WTC11 (cell line): ENCODE results near the gene FKBP1A. TPM values are rescaled to one million over a fixed set of nuclear protein-coding genes. Genes with fewer than 3 reads are reported as not detected.

Experiments used
- ATAC-seq: fragments of 200-7000 bp; cut with Tn5 transposase; 2 replicates; pipeline ENCODE4 v1.10.0; 2021; ENCODE audit warnings: mild to moderate bottlenecking, moderate library complexity
- CTCF ChIA-PET: fragments of 300-600 bp; sonication (Branson Sonifier 250); formaldehyde crosslinking; loops from one replicate; lab custom pipeline; 2021; ENCODE audit warnings: antibody characterized with exemption; lab: Charles Lee
- POLR2A ChIA-PET: fragments of 350-600 bp; sonication (Branson Sonifier 250); formaldehyde crosslinking; loops from one replicate; lab custom pipeline; 2021; ENCODE audit warnings: antibody characterized with exemption; lab: Charles Lee
- DNase-seq: peaks from one replicate; pipeline ENCODE4 v3.0.0; 2021; ENCODE audit warnings: low spot score
- H3K27ac Mint-ChIP-seq: 2 replicates; pipeline ENCODE4 v1.8.0; 2021; ENCODE audit warnings: mixed read lengths
- H3K27me3 Mint-ChIP-seq: 2 replicates; pipeline ENCODE4 v1.8.0; 2021; ENCODE audit warnings: low read depth, mild to moderate bottlenecking, moderate library complexity, mixed read lengths
- H3K36me3 Mint-ChIP-seq: 2 replicates; pipeline ENCODE4 v1.8.0; 2021; ENCODE audit warnings: mixed read lengths
- H3K4me1 Mint-ChIP-seq: 2 replicates; pipeline ENCODE4 v1.8.0; 2022; ENCODE audit warnings: mixed read lengths
- H3K4me3 Mint-ChIP-seq: 2 replicates; pipeline ENCODE4 v1.8.0; 2021; ENCODE audit warnings: mild to moderate bottlenecking, moderate library complexity, mixed read lengths
- H3K9me3 Mint-ChIP-seq: 2 replicates; pipeline ENCODE4 v1.8.0; 2021; ENCODE audit warnings: mixed read lengths
- ATF1 ChIP-seq: sonication (generic); formaldehyde crosslinking; IDR thresholded peaks from 2 replicates; pipeline ENCODE4 v1.8.1; 2023; ENCODE audit warnings: mild to moderate bottlenecking, moderate library complexity, missing genetic modification reagents
- CDX4 ChIP-seq: fragments of 250-450 bp; sonication (Bioruptor Pico); IDR thresholded peaks from 2 replicates; pipeline ENCODE4 v1.9.0; 2021; ENCODE audit warnings: moderate library complexity, mild to moderate bottlenecking, inconsistent platforms, borderline replicate concordance
- EMX1 ChIP-seq: fragments of 250-450 bp; sonication (Bioruptor Pico); IDR thresholded peaks from 2 replicates; pipeline ENCODE4 v1.8.0; 2021; ENCODE audit warnings: mild to moderate bottlenecking
- FOXK1 ChIP-seq: sonication (generic); formaldehyde crosslinking; IDR thresholded peaks from 2 replicates; pipeline ENCODE4 v1.8.0; 2022; ENCODE audit warnings: mild to moderate bottlenecking, moderate library complexity, missing genetic modification reagents
- HMGXB4 ChIP-seq: sonication (generic); formaldehyde crosslinking; IDR thresholded peaks from 2 replicates; pipeline ENCODE4 v1.8.1; 2023; ENCODE audit warnings: mild to moderate bottlenecking, moderate library complexity, missing genetic modification reagents
- OVOL2 ChIP-seq: fragments of 250-450 bp; sonication (Bioruptor Pico); IDR thresholded peaks from 2 replicates; pipeline ENCODE4 v1.9.0; 2021; ENCODE audit warnings: mild to moderate bottlenecking, borderline replicate concordance
- SP1 ChIP-seq: sonication (generic); formaldehyde crosslinking; conservative IDR thresholded peaks from 2 replicates; pipeline ENCODE4 v1.8.1; 2022; ENCODE audit warnings: missing genetic modification reagents
- ZNF138 ChIP-seq: sonication (generic); formaldehyde crosslinking; conservative IDR thresholded peaks from 2 replicates; pipeline ENCODE4 v1.8.1; 2022; ENCODE audit warnings: mild to moderate bottlenecking, moderate library complexity, missing genetic modification reagents
- ZNF219 ChIP-seq: sonication (generic); formaldehyde crosslinking; IDR thresholded peaks from 2 replicates; pipeline ENCODE4 v1.8.0; 2023; ENCODE audit warnings: missing genetic modification reagents, mild to moderate bottlenecking, borderline replicate concordance
- ZNF232 ChIP-seq: sonication (generic); formaldehyde crosslinking; IDR thresholded peaks from 2 replicates; pipeline ENCODE4 v1.8.0; 2022; ENCODE audit warnings: mild to moderate bottlenecking, missing genetic modification reagents
- ZNF416 ChIP-seq: fragments of 250-450 bp; sonication (Bioruptor Pico); IDR thresholded peaks from 2 replicates; pipeline ENCODE4 v1.9.0; 2021; ENCODE audit warnings: mild to moderate bottlenecking, inconsistent platforms
- ZNF425 ChIP-seq: fragments of 250-450 bp; sonication (Bioruptor Pico); conservative IDR thresholded peaks from 2 replicates; pipeline ENCODE4 v1.9.0; 2021; ENCODE audit warnings: mild to moderate bottlenecking
- ZNF671 ChIP-seq: fragments of 250-450 bp; sonication (Bioruptor Pico); IDR thresholded peaks from 2 replicates; pipeline ENCODE4 v1.8.0; 2021; ENCODE audit warnings: mild to moderate bottlenecking
- total RNA-seq: library from RNA; stranded (reverse); gene quantifications from 3 replicates; pipeline ENCODE4 v1.2.3, GENCODE V29; 2021
- TF ChIP-seq, protein P1 (sequence below): sonication (generic); formaldehyde crosslinking; IDR thresholded peaks from 2 replicates; pipeline ENCODE4 v1.8.1; 2022; ENCODE audit warnings: mild to moderate bottlenecking, moderate library complexity, missing genetic modification reagents
- TF ChIP-seq, protein P2 (sequence below): sonication (generic); formaldehyde crosslinking; IDR thresholded peaks from 2 replicates; pipeline ENCODE4 v1.8.1; 2022; ENCODE audit warnings: low read depth, missing genetic modification reagents, borderline replicate concordance
- TF ChIP-seq, protein P3 (sequence below): sonication (generic); formaldehyde crosslinking; IDR thresholded peaks from 2 replicates; pipeline ENCODE4 v1.8.1; 2023; ENCODE audit warnings: mild to moderate bottlenecking, missing genetic modification reagents, borderline replicate concordance
- TF ChIP-seq, protein P4 (sequence below): sonication (generic); formaldehyde crosslinking; IDR thresholded peaks from 2 replicates; pipeline ENCODE4 v1.8.1; 2022; ENCODE audit warnings: low read depth, mild to moderate bottlenecking, moderate library complexity, missing genetic modification reagents, borderline replicate concordance

FKBP1A gene
- total RNA-seq, 1 experiment from 2014 or later: 218 TPM

DNA sequence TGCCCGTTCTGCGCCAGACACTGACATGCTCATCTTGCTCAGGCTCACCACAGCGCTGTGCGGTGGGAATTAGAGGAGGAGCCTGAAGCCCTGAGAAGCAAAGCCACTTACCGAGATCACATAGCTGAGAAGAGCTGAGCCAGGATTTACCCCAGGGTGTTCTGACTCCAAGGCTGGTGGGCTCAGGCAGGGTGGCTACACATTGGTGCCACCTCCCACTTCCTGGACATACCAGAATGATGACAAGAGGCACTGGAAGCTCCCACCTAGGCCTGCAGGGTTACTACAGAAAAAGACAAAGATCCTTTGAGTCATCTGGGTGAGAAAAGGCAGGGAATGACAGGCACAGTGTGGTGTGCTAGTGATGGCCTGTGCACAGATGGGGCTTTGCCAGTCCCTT lies 24.4 kb upstream of the FKBP1A start:
- Mint-ChIP-seq H3K4me1 (peaks cover 11% of the 10 kb centered on the region; the same call in 1 of the 2 replicates), H3K27ac (no peak overlapping the region)
- TF ChIP-seq FOXK1 (CRISPR knock-in tag) (no peak), EMX1 (CRISPR knock-in tag) (no peak), ZNF232 (no peak), ATF1 (CRISPR knock-in tag) (no peak), ZNF671 (CRISPR knock-in tag) (no peak), ZNF425 (CRISPR knock-in tag) (no peak), OVOL2 (CRISPR knock-in tag) (no peak), HMGXB4 (CRISPR knock-in tag) (no peak), CDX4 (CRISPR knock-in tag) (no peak), ZNF219 (CRISPR knock-in tag) (no peak), SP1 (CRISPR knock-in tag) (no peak), ZNF138 (CRISPR knock-in tag) (no peak), ZNF416 (CRISPR knock-in tag) (no peak)
- TF ChIP-seq, protein P1, sequence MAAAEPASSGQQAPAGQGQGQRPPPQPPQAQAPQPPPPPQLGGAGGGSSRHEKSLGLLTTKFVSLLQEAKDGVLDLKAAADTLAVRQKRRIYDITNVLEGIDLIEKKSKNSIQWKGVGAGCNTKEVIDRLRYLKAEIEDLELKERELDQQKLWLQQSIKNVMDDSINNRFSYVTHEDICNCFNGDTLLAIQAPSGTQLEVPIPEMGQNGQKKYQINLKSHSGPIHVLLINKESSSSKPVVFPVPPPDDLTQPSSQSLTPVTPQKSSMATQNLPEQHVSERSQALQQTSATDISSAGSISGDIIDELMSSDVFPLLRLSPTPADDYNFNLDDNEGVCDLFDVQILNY (CRISPR knock-in tag): no peak
- TF ChIP-seq, protein P2, sequence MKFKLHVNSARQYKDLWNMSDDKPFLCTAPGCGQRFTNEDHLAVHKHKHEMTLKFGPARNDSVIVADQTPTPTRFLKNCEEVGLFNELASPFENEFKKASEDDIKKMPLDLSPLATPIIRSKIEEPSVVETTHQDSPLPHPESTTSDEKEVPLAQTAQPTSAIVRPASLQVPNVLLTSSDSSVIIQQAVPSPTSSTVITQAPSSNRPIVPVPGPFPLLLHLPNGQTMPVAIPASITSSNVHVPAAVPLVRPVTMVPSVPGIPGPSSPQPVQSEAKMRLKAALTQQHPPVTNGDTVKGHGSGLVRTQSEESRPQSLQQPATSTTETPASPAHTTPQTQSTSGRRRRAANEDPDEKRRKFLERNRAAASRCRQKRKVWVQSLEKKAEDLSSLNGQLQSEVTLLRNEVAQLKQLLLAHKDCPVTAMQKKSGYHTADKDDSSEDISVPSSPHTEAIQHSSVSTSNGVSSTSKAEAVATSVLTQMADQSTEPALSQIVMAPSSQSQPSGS (CRISPR knock-in tag): no peak
- TF ChIP-seq, protein P3, sequence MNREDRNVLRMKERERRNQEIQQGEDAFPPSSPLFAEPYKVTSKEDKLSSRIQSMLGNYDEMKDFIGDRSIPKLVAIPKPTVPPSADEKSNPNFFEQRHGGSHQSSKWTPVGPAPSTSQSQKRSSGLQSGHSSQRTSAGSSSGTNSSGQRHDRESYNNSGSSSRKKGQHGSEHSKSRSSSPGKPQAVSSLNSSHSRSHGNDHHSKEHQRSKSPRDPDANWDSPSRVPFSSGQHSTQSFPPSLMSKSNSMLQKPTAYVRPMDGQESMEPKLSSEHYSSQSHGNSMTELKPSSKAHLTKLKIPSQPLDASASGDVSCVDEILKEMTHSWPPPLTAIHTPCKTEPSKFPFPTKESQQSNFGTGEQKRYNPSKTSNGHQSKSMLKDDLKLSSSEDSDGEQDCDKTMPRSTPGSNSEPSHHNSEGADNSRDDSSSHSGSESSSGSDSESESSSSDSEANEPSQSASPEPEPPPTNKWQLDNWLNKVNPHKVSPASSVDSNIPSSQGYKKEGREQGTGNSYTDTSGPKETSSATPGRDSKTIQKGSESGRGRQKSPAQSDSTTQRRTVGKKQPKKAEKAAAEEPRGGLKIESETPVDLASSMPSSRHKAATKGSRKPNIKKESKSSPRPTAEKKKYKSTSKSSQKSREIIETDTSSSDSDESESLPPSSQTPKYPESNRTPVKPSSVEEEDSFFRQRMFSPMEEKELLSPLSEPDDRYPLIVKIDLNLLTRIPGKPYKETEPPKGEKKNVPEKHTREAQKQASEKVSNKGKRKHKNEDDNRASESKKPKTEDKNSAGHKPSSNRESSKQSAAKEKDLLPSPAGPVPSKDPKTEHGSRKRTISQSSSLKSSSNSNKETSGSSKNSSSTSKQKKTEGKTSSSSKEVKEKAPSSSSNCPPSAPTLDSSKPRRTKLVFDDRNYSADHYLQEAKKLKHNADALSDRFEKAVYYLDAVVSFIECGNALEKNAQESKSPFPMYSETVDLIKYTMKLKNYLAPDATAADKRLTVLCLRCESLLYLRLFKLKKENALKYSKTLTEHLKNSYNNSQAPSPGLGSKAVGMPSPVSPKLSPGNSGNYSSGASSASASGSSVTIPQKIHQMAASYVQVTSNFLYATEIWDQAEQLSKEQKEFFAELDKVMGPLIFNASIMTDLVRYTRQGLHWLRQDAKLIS (CRISPR knock-in tag): no peak
- TF ChIP-seq, protein P4, sequence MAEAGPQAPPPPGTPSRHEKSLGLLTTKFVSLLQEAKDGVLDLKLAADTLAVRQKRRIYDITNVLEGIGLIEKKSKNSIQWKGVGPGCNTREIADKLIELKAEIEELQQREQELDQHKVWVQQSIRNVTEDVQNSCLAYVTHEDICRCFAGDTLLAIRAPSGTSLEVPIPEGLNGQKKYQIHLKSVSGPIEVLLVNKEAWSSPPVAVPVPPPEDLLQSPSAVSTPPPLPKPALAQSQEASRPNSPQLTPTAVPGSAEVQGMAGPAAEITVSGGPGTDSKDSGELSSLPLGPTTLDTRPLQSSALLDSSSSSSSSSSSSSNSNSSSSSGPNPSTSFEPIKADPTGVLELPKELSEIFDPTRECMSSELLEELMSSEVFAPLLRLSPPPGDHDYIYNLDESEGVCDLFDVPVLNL (CRISPR knock-in tag): no peak
- TF ChIP-seq, all 79 proteins: peak for 0
- DNase-seq (no peak), ATAC-seq (no peak)
- ChIA-PET CTCF (interaction anchor here (1.0 kb wide), 1 partner anchor 74 kb away, joined by 3 read pairs; no protein-coding TSS in a partner anchor), POLR2A (no interaction called here)
- Mint-ChIP-seq H3K4me3 (no peak overlapping the region), H3K9me3 (peaks cover 42% of the 10 kb centered on the region), H3K27me3 (peaks cover 14% of the 10 kb centered on the region; the same call in 1 of the 2 replicates), H3K36me3 (peaks cover 24% of the 10 kb centered on the region)
